GM12872 (cell line): ENCODE measurements around the gene CCDC102A.

ENCODE experiments used
- CTCF ChIP-seq: IDR thresholded peaks from 3 replicates; pipeline ENCODE4 v1.5.1; 2011; ENCODE audit warnings: low read depth, mild to moderate bottlenecking, low read length, moderate library complexity; ENCODE audit not compliant: insufficient read depth

The CCDC102A gene

DNA sequence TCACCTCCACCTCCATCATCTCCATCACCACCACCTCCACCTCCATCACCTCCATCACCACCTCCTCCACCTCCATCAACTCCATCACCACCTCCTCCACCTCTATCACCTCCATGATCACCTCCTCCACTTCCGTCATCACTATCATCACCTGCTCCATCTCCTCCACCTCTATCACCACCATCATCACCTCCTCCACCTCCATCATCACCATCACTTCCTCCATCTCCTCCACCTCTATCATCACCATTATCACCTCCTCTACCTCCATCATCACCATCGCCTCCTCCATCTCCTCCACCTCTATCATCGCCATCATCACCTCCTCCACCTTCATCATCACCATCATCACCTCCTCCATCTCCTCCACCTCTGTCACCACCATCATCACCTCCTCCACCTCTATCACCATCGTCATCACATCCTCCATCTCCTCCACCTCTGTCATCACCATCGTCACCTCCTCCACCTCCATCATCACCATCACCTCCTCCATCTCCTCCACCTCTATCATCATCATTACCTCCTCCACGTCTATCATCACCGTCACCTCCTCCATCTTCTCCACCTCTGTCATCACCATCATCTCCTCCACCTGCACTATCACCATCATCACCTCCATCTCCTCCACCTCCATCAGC lies 33.1 kb upstream of the CCDC102A start:
- TF ChIP-seq CTCF, result no peak

DNA sequence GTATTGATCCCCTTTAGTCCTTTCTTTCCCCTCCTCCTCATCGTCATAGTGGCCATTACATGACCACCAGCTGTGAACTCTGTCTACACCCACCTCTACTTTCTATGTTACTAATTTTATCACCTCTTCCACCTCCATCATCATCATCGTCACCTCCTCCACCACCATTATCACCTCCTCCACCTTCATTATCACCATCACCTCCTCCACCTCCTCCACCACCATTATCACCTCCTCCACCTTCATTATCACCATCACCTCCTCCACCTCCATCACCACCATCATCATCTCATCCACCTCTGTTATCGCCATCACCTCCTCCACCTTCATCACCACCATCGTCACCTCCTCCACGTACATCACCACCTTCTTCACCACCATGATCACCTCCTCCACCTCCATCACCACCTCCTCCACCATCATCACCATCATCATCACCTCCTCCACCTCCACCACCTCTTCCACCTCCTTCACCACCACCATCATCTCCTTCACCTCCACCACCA lies 31.9 kb upstream of the CCDC102A start:
- TF ChIP-seq CTCF, result no peak

- TF ChIP-seq CTCF, result no peak
These were observed 31.3 kb upstream of the CCDC102A start for GRCh38 chr16:57567691-57568090.

- TF ChIP-seq CTCF, result no peak
These were observed 30.1 kb upstream of the CCDC102A start for GRCh38 chr16:57566436-57566835.

DNA sequence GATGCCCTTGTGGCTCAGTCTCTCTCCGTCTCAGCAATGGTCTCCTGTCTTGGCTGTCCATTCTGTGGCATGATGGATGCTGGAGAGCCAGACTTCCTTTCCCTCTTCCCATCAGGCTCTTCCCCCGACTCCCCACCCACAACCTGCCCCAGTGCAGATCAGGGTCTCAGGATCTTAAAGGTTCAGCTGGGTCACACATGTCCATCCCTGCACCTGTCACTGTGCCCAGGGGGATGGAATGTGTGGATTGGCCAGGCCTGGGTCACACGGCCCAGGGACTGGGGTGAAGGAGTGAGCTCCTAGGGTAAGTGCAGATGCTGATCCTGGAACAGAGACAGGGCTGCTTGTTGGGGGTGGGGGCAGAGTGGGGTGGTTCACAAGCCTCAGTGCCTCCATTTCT lies 29.1 kb upstream of the CCDC102A start:
- no peak for TF ChIP-seq CTCF

DNA sequence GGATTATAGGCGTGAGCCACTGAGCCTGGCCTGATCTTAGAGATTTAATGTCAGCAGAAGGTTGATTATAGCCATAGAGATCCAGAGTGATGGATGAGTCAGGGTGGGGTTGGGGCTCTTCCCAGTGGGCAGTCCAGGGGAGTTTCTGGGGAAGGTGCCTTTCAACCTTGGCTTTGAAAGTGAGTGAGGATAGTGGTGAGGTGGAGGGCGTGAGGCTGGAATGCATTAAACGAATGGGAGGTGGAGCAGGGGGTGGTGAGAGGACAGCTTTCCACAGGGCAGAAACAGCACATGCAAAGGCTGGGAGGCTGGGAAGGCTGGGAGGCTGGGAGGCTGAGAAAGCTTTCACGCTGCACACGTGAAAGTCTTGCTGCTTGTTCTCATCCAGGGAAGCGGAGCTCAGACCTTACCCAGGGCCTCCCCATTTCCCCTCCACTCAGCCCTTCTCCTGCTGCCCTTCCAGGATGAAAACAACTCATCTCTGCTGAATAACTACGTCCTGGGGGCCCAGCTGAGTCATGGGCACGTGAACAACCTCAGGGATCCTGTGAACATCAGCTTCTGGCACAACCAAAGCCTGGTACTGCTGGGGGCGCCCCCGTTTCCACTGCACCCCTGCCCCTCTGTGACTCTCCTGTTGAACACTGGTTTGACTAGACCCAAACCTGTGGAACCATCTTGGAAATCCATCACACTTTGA lies 28.4 kb upstream of the CCDC102A start:
- no peak for TF ChIP-seq CTCF

GRCh38 chr16:57563761-57564160 lies 27.4 kb upstream of the CCDC102A start:
- no peak for TF ChIP-seq CTCF
